ENCODE results near the gene EPX. TPM values are rescaled to one million over a fixed set of nuclear protein-coding genes. Genes with fewer than 3 reads are reported as not detected.

Gene EPX
- total RNA-seq, 1 experiment from 2014 or later: not detected

DNA sequence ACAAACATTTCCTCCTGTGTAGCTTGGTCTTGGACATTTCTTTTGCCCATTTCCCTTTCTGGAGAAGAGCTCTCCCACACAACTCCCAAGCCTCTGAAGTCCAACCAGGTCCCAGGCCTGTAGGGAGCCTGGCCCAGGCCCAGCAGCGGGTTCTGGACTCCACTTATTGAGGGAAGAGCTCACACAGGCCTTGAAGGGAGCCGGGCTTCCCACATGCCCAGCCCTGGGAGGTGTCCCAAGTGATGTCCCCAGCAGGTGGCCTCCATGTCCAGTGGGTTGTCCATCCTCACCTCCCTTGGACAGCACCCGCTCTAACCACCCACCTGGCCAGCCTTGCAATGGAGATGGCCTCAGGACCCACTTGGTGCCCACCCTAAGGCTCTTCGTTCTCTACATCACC, 5.9 kb upstream of the EPX start:
- no peaks in the 10 kb centered on the region for H3K4me1 ChIP-seq (ENCODE audit: insufficient read depth, low read length)
- TF ChIP-seq, protein P1, sequence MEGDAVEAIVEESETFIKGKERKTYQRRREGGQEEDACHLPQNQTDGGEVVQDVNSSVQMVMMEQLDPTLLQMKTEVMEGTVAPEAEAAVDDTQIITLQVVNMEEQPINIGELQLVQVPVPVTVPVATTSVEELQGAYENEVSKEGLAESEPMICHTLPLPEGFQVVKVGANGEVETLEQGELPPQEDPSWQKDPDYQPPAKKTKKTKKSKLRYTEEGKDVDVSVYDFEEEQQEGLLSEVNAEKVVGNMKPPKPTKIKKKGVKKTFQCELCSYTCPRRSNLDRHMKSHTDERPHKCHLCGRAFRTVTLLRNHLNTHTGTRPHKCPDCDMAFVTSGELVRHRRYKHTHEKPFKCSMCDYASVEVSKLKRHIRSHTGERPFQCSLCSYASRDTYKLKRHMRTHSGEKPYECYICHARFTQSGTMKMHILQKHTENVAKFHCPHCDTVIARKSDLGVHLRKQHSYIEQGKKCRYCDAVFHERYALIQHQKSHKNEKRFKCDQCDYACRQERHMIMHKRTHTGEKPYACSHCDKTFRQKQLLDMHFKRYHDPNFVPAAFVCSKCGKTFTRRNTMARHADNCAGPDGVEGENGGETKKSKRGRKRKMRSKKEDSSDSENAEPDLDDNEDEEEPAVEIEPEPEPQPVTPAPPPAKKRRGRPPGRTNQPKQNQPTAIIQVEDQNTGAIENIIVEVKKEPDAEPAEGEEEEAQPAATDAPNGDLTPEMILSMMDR (conservative IDR thresholded peaks at IDR 0.05): no peak
- H3K23me2 ChIP-seq (ENCODE audit: insufficient read length, low read depth, low read length, poor library complexity, severe bottlenecking): no peaks in the 10 kb centered on the region
- H4K20me1 ChIP-seq (ENCODE audit: control insufficient read depth, insufficient read depth, insufficient read length): no peaks in the 10 kb centered on the region
- H2BK120ac ChIP-seq (ENCODE audit: low read depth, low read length, poor library complexity, severe bottlenecking): no peak overlapping the region
- no peak overlapping the region for H2BK15ac ChIP-seq (ENCODE audit: low read depth, low read length)
- H3K27ac ChIP-seq (ENCODE audit: insufficient read length, low read depth, low read length): no peak overlapping the region
- H3K9me3 ChIP-seq (ENCODE audit: control insufficient read depth, low read depth, low read length): no peaks in the 10 kb centered on the region
- H2AK5ac ChIP-seq (ENCODE audit: insufficient read length, low read length): no peak overlapping the region
- no peaks in the 10 kb centered on the region; a peak in 1 of 5 replicates for H3K9me3 Mint-ChIP-seq
- H3K56ac ChIP-seq (ENCODE audit: insufficient read length, low read depth, low read length): no peak overlapping the region
- peak overlapping the region in 1 of 3 experiments; percentile 49; a peak in 1 of 7 replicates for H3K27ac Mint-ChIP-seq
- no peaks in the 10 kb centered on the region for H3K27me3 ChIP-seq (ENCODE audit: insufficient read depth, low read length)
- no peak overlapping the region for H4K5ac ChIP-seq (ENCODE audit: insufficient read length, low read depth, low read length)
- no peak overlapping the region for H4K91ac ChIP-seq (ENCODE audit: insufficient read length, low read depth, low read length)
- H3T11ph ChIP-seq (ENCODE audit: low read length): no peak overlapping the region
- H3K9ac ChIP-seq (ENCODE audit: extremely low read depth, insufficient read length, low read length): no peak overlapping the region
- H3K18ac ChIP-seq (ENCODE audit: insufficient read length, low read depth, low read length): no peak overlapping the region
- no peak overlapping the region for H4K8ac ChIP-seq (replicated peaks; ENCODE audit: insufficient read length, low read depth, low read length)
- H3K79me2 ChIP-seq (ENCODE audit: insufficient read depth, low read length): no peaks in the 10 kb centered on the region
- no peak overlapping the region for H3K14ac ChIP-seq (ENCODE audit: insufficient read depth, low read length)
- WGBS (ENCODE audit: extremely low coverage, insufficient read length, low lambda C conversion rate): no CpG with 5 or more reads among the region's 4 CpGs
- H3K4ac ChIP-seq (ENCODE audit: low read depth, low read length): no peak overlapping the region
- no peak overlapping the region for H3K4me2 ChIP-seq (ENCODE audit: insufficient read depth, insufficient read length, low read length)
- no peak overlapping the region for H2BK12ac ChIP-seq (ENCODE audit: insufficient read length, low read depth, low read length)
- no peak overlapping the region for H2AFZ ChIP-seq (ENCODE audit: low read length)
- no peak overlapping the region for H2BK20ac ChIP-seq (ENCODE audit: low read depth, low read length, poor library complexity, severe bottlenecking)
- no peak overlapping the region for H3K23ac ChIP-seq (ENCODE audit: insufficient read length, low read depth, low read length)
- no peak overlapping the region for H3K4me3 Mint-ChIP-seq
- peaks cover 13 to 14% of the 10 kb centered on the region in 2 experiments for H3K4me1 Mint-ChIP-seq
- no peaks in the 10 kb centered on the region for H3K36me3 Mint-ChIP-seq (ENCODE audit: insufficient read depth in 1 of 3, low read depth in 3 of 3)
- H3K27me3 Mint-ChIP-seq (ENCODE audit: low read depth): peaks cover 7% of the 10 kb centered on the region
- DNase-seq: no peak
- H2BK5ac ChIP-seq (ENCODE audit: insufficient read length, low read length): no peak overlapping the region
- H3K79me1 ChIP-seq (ENCODE audit: insufficient read depth, low read depth, low read length, poor library complexity, severe bottlenecking): no peaks in the 10 kb centered on the region

Data from H9 (cell line).